Measurements from ENCODE around the gene MRAP2.
"Not testable (repeated sequence)": the region's sequence is repeated elsewhere in the genome, so short reads cannot be mapped to it uniquely, and the experiment has no call there.

The MRAP2 gene

DNA sequence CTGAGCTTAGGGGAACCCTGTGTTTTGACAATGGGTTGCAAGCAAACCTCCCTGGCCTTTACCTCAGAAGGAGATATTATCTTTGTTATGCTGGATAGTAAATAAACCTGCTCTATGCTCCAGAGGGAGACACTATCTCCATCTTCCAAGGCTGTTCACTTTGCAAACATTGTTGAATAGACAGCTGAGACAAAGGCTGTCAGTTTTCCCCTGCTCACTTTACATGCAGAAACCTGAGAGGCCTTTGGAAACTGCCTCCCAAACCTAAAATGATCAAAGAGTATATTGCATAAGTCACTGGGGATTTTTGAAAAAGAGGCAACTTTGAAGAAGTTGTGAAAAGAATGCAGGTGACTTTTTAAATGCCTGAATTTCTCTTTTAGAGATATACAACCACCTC lies 61.6 kb downstream of the MRAP2 start:
- Histone ChIP-seq H3K4me2 (ENCODE audit: low read length) (no peak overlapping the region), H3K4ac (ENCODE audit: low read depth, low read length) (no peak overlapping the region), H2BK120ac (ENCODE audit: insufficient read depth, low read length, poor library complexity) (no peak overlapping the region), H3K4me3 (ENCODE audit: low read depth, low read length) (no peak overlapping the region), H3K9ac (ENCODE audit: low read length) (no peak overlapping the region), H2BK5ac (ENCODE audit: low read depth, low read length, poor library complexity) (no peak overlapping the region), H2AFZ (ENCODE audit: insufficient read depth, low read length, poor library complexity) (no peak overlapping the region), H3K79me1 (ENCODE audit: low read length) (no peaks in the 10 kb centered on the region), H3K79me2 (ENCODE audit: control insufficient read depth, insufficient read depth, low read length, poor library complexity) (no peaks in the 10 kb centered on the region), H3K4me1 (ENCODE audit: control insufficient read depth in 1 of 2, insufficient read depth in 2 of 2, low read length in 2 of 2) (no peaks in the 10 kb centered on the region), H4K91ac (ENCODE audit: low read depth, low read length) (no peak overlapping the region), H3K27me3 (ENCODE audit: insufficient read depth, low read length) (no peaks in the 10 kb centered on the region), H4K12ac (ENCODE audit: low read depth, low read length) (no peak overlapping the region), H4K8ac (ENCODE audit: low read depth, low read length) (no peak overlapping the region), H3K23ac (ENCODE audit: low read length) (no peak overlapping the region), H3K18ac (ENCODE audit: low read length) (no peak overlapping the region), H3K36me3 (ENCODE audit: control insufficient read depth in 1 of 2, insufficient read depth in 2 of 2, low read length in 2 of 2) (no peaks in the 10 kb centered on the region), H2AK5ac (ENCODE audit: low read length) (no peak overlapping the region), H3K9me3 (ENCODE audit: insufficient read depth, low read depth, low read length) (no peaks in the 10 kb centered on the region), H3K27ac (ENCODE audit: low read depth, low read length) (no peak overlapping the region), H2BK12ac (ENCODE audit: low read length) (no peak overlapping the region), H3K14ac (ENCODE audit: low read length) (no peak overlapping the region)
- no peak for DNase-seq

DNA sequence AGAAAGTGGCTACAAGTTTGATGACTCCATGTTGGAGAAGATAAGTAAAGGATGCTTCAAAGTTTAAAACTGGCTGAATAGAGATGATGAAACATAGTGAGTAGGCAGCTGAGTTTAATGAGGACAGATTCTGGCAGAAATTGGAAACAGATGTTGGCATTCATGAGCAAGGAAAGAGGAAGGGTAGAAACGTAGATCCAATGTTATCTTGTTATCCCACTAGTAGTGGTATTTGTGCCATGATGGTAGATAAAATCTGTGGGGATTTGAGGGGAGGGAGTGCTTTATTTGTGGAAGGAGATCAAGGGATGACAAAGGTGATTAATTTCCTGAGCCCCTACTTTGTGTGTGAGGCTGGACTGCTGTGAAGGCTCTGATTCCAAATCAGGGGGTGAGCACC lies 69.5 kb downstream of the MRAP2 start:
- Histone ChIP-seq H2BK120ac (ENCODE audit: insufficient read depth, low read length, poor library complexity) (no peak overlapping the region), H3K14ac (ENCODE audit: low read length) (no peak overlapping the region), H4K12ac (ENCODE audit: low read depth, low read length) (no peak overlapping the region), H3K4me2 (ENCODE audit: low read length) (no peak overlapping the region), H2AFZ (ENCODE audit: insufficient read depth, low read length, poor library complexity) (no peak overlapping the region), H4K8ac (ENCODE audit: low read depth, low read length) (no peak overlapping the region), H3K9ac (ENCODE audit: low read length) (no peak overlapping the region), H3K9me3 (ENCODE audit: insufficient read depth, low read depth, low read length) (peaks cover 2% of the 10 kb centered on the region), H3K27ac (ENCODE audit: low read depth, low read length) (no peak overlapping the region), H3K4me3 (ENCODE audit: low read depth, low read length) (no peak overlapping the region), H4K91ac (ENCODE audit: low read depth, low read length) (no peak overlapping the region), H2AK5ac (ENCODE audit: low read length) (no peak overlapping the region), H3K79me2 (ENCODE audit: control insufficient read depth, insufficient read depth, low read length, poor library complexity) (no peaks in the 10 kb centered on the region), H3K23ac (ENCODE audit: low read length) (no peak overlapping the region), H3K27me3 (ENCODE audit: insufficient read depth, low read length) (no peaks in the 10 kb centered on the region), H2BK5ac (ENCODE audit: low read depth, low read length, poor library complexity) (no peak overlapping the region), H3K79me1 (ENCODE audit: low read length) (no peaks in the 10 kb centered on the region), H3K4me1 (ENCODE audit: control insufficient read depth in 1 of 2, insufficient read depth in 2 of 2, low read length in 2 of 2) (no peaks in the 10 kb centered on the region), H3K4ac (ENCODE audit: low read depth, low read length) (no peak overlapping the region), H3K18ac (ENCODE audit: low read length) (no peak overlapping the region), H3K36me3 (ENCODE audit: control insufficient read depth in 1 of 2, insufficient read depth in 2 of 2, low read length in 2 of 2) (no peaks in the 10 kb centered on the region), H2BK12ac (ENCODE audit: low read length) (no peak overlapping the region)
- no CpG with 5 or more reads among the region's 1 CpG for WGBS (ENCODE audit: extremely low coverage, insufficient coverage, insufficient read length)
- no peak for DNase-seq

DNA sequence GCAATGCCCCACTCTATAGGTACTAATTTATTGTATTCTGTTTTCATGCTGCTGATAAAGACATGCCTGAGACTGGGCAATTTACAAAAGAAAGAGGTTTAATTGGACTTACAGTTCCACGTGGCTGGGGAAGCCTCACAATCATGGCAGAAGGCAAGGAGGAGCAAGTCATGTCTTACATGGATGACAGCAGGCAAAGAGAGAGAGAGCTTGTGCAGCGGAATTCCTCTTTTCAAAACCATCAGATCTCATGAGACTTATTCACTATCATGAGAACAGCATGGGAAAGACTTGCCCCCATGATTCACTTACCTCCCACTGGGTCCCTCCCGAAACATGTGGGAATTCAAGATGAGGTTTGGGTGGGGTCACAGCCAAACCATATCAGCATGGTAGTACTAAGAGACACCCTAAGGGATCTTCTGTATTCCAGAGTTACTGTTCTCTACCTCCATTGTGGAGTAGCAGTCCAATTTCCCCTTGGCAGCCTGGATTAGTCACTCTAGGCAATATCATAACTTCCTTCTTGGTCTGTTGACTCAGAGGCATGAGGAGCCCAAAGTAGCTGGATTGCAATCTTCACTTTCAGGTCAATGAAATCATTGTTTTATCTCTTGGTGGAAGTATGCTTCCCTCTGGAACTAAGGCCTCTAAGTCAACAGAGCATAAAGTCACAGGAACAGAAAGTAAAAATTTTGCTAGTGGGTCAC lies 71.8 kb downstream of the MRAP2 start:
- WGBS (ENCODE audit: extremely low coverage, insufficient coverage, insufficient read length) = no CpG with 5 or more reads among the region's 3 CpGs
- H4K91ac ChIP-seq (ENCODE audit: low read depth, low read length); H4K8ac ChIP-seq (ENCODE audit: low read depth, low read length); H3K4me2 ChIP-seq (ENCODE audit: low read length); H3K36me3 ChIP-seq (ENCODE audit: control insufficient read depth in 1 of 2, insufficient read depth in 2 of 2, low read length in 2 of 2); H3K18ac ChIP-seq (ENCODE audit: low read length); H3K79me1 ChIP-seq (ENCODE audit: low read length); H3K14ac ChIP-seq (ENCODE audit: low read length); H3K79me2 ChIP-seq (ENCODE audit: control insufficient read depth, insufficient read depth, low read length, poor library complexity); H3K4me1 ChIP-seq (ENCODE audit: control insufficient read depth in 1 of 2, insufficient read depth in 2 of 2, low read length in 2 of 2); H2AK5ac ChIP-seq (ENCODE audit: low read length); H3K9ac ChIP-seq (ENCODE audit: low read length); H3K9me3 ChIP-seq (ENCODE audit: insufficient read depth, low read depth, low read length); H2BK12ac ChIP-seq (ENCODE audit: low read length); H3K27ac ChIP-seq (ENCODE audit: low read depth, low read length); H2BK120ac ChIP-seq (ENCODE audit: insufficient read depth, low read length, poor library complexity); H3K4me3 ChIP-seq (ENCODE audit: low read depth, low read length); H2BK5ac ChIP-seq (ENCODE audit: low read depth, low read length, poor library complexity); H2AFZ ChIP-seq (ENCODE audit: insufficient read depth, low read length, poor library complexity); H3K23ac ChIP-seq (ENCODE audit: low read length); H4K12ac ChIP-seq (ENCODE audit: low read depth, low read length); H3K27me3 ChIP-seq (ENCODE audit: insufficient read depth, low read length); H3K4ac ChIP-seq (ENCODE audit: low read depth, low read length): not testable (repeated sequence)
- DNase-seq = peak; percentile 3 to 22

DNA sequence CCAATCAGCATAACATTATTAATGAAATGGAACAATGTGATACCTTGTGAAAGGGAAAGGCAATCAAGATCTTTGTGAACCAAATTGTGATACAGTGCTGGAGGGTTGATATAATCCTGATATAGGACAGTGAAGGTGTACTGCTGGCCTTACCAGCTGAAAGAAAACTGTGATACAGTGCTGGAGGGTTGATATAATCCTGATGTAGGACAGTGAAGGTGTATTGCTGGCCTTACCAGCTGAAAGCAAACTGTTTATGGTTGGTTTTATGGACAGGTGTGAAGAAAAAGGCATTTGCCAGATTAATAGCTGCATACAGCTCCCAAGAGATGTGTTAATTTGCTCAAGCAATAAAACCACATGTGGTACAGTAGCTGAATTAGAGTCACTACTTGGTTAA lies 73.9 kb downstream of the MRAP2 start:
- H3K4me3 ChIP-seq (ENCODE audit: low read depth, low read length) = no peak overlapping the region
- no peak overlapping the region for H3K4me2 ChIP-seq (ENCODE audit: low read length)
- H3K36me3 ChIP-seq (ENCODE audit: control insufficient read depth in 1 of 2, insufficient read depth in 2 of 2, low read length in 2 of 2) = no peaks in the 10 kb centered on the region
- H4K91ac ChIP-seq (ENCODE audit: low read depth, low read length) = no peak overlapping the region
- H3K14ac ChIP-seq (ENCODE audit: low read length) = no peak overlapping the region
- H4K12ac ChIP-seq (ENCODE audit: low read depth, low read length) = no peak overlapping the region
- H3K4me1 ChIP-seq (ENCODE audit: control insufficient read depth in 1 of 2, insufficient read depth in 2 of 2, low read length in 2 of 2) = no peaks in the 10 kb centered on the region
- no peak overlapping the region for H3K4ac ChIP-seq (ENCODE audit: low read depth, low read length)
- no peak overlapping the region for H3K27ac ChIP-seq (ENCODE audit: low read depth, low read length)
- H4K8ac ChIP-seq (ENCODE audit: low read depth, low read length) = no peak overlapping the region
- no peak overlapping the region for H2AK5ac ChIP-seq (ENCODE audit: low read length)
- peaks cover 2% of the 10 kb centered on the region for H3K9me3 ChIP-seq (ENCODE audit: insufficient read depth, low read depth, low read length)
- no peaks in the 10 kb centered on the region for H3K79me1 ChIP-seq (ENCODE audit: low read length)
- no peak overlapping the region for H3K18ac ChIP-seq (ENCODE audit: low read length)
- H3K27me3 ChIP-seq (ENCODE audit: insufficient read depth, low read length) = no peaks in the 10 kb centered on the region
- H2BK12ac ChIP-seq (ENCODE audit: low read length) = no peak overlapping the region
- H2BK120ac ChIP-seq (ENCODE audit: insufficient read depth, low read length, poor library complexity) = no peak overlapping the region
- no peak overlapping the region for H3K9ac ChIP-seq (ENCODE audit: low read length)
- no peak for DNase-seq
- H3K23ac ChIP-seq (ENCODE audit: low read length) = no peak overlapping the region
- H2AFZ ChIP-seq (ENCODE audit: insufficient read depth, low read length, poor library complexity) = no peak overlapping the region
- H3K79me2 ChIP-seq (ENCODE audit: control insufficient read depth, insufficient read depth, low read length, poor library complexity) = no peaks in the 10 kb centered on the region
- H2BK5ac ChIP-seq (ENCODE audit: low read depth, low read length, poor library complexity) = no peak overlapping the region
